ENCODE data around the gene MSH2. TPM values are rescaled to one million over a fixed set of nuclear protein-coding genes. Genes with fewer than 3 reads are reported as not detected.
"Not testable (repeated sequence)": the region's sequence is repeated elsewhere in the genome, so short reads cannot be mapped to it uniquely, and the experiment has no call there.

The MSH2 gene
- polyA plus RNA-seq, 6 donors from 2014 or later, result 22.9 to 33.5 (median 31.0) TPM

DNA sequence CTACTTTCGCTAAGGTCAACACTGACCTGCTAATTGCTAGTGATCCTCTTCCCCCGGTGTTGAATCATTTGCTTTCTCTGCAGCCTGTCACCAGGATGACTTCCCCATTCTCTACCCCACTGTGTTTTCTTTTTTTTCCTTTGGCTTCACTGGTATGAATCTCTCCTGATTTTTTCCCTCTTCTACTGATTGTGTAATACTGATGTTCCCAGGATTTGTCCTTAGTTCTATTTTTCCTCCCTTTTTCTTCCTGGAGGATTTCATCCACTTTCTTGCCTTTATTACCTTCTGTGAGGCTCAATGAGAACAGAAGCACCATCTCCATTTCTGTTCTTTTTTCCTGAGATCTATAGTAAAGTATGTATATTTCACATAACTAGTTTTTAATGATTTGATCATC is 14.1 kb upstream of the MSH2 start:
- peaks cover 0 to 14% (median 5%) of the 10 kb centered on the region in 3 donors for H3K27me3 Mint-ChIP-seq
- no peak for DNase-seq
- no peak for ATAC-seq (ENCODE audit: low read depth in 2 of 2)
- no peak overlapping the region for H3K4me3 Mint-ChIP-seq
- H3K27ac Mint-ChIP-seq, result no peak overlapping the region
- H3K36me3 Mint-ChIP-seq, result no peaks in the 10 kb centered on the region
- no peaks in the 10 kb centered on the region for H3K4me1 Mint-ChIP-seq
- H3K9me3 Mint-ChIP-seq, result no peaks in the 10 kb centered on the region

GRCh38 chr2:47389692-47390091 is 13.3 kb upstream of the MSH2 start:
- peak overlapping the region in 1 of 6 donors; percentile 45 for H3K27ac Mint-ChIP-seq
- no peaks in the 10 kb centered on the region for H3K9me3 Mint-ChIP-seq
- H3K4me1 Mint-ChIP-seq, result no peaks in the 10 kb centered on the region
- no peak for DNase-seq
- peaks cover 0 to 14% (median 5%) of the 10 kb centered on the region in 3 donors for H3K27me3 Mint-ChIP-seq
- no peaks in the 10 kb centered on the region for H3K36me3 Mint-ChIP-seq
- no peak for ATAC-seq (ENCODE audit: low read depth in 2 of 2)
- H3K4me3 Mint-ChIP-seq, result no peak overlapping the region

DNA sequence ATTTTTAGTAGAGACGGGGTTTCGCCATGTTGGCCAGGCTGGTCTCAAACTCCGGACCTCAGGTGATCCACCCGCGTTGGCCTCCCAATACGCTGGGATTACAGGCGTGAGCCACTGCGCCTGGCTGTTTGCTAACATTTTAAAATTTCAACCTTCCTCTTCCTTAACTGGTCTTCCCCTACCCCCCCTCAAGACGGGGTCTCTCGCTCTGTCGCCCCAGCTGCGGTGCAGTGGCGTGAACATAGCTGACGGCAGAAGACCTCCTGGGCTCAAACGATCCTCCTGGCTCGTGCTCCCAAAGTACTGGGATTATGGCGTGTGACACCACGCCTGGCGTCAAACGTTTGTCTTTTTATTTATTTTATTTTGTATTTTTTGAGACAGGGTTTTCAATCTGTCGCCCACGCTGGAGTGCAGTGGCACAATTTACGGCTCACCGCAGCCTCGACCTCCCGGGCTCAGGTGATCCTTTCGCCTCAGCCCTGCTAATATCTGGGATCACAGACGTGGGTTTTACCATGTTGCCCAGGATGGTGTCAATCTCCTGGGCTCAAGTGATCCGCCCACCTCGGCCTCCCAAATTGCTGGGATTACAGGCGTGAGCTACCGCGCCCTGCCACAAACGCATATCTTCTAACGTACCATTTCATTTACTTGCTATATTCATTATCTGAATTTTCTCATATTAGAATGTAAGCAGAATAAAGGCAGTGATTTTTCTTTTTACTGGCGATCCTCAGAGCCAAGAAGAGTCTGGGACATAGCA is 984 bp upstream of the MSH2 start:
- ATAC-seq (ENCODE audit: low read depth in 2 of 2), result no peak
- peak; percentile 20 for DNase-seq
- peaks cover 0 to 7% of the 10 kb centered on the region in 2 donors for H3K36me3 Mint-ChIP-seq
- H3K4me1 Mint-ChIP-seq, result peaks cover 18 to 36% (median 21%) of the 10 kb centered on the region in 3 donors
- peak overlapping the region in 4 of 6 donors; percentile 16 to 98 (median 87) for H3K27ac Mint-ChIP-seq
- H3K27me3 Mint-ChIP-seq, result no peaks in the 10 kb centered on the region
- peak overlapping the region; percentile 88 to 100 (median 98) for H3K4me3 Mint-ChIP-seq
- H3K9me3 Mint-ChIP-seq, result peaks cover 0 to 4% (median 0%) of the 10 kb centered on the region in 7 donors

- ATAC-seq (ENCODE audit: low read depth in 2 of 2), result no peak
- Mint-ChIP-seq H3K27me3 (no peaks in the 10 kb centered on the region), H3K9me3 (peaks cover 0 to 4% (median 0%) of the 10 kb centered on the region in 7 donors), H3K4me3 (peak overlapping the region; percentile 88 to 100 (median 98)), H3K27ac (peak overlapping the region; percentile 81 to 98 (median 94)), H3K36me3 (peaks cover 0 to 7% of the 10 kb centered on the region in 2 donors), H3K4me1 (peaks cover 22 to 41% (median 24%) of the 10 kb centered on the region in 3 donors)
- DNase-seq, result no peak
Observed at GRCh38 chr2:47402555-47402804, 476 bp upstream of the MSH2 start.

DNA sequence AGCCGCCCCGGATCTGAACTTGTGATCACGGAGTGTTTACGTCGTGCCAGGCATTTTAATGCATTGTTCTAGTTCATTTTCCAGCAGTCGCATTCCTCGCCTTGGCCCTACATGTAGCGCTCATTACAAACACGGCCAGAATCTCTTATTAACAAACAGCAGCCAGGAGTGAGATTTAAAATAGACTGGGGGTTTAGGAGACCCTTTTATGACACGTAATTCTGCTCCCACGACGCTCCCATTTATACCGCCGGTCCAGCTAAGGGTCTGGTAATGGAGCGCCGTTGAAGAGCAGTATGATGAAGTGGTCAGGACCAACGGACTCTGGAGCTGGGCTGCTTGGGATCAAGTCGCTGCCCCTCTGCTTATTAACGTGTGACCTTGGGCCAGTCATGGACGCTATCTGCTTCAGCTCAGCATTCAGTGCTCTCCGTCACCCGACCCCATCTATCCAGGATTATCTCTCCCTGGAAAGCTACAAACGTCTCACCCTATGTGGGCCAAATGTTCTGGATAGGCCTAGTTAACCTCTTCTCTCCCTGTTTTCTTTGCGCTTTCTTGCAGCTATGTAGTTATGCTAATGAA is 745 bp downstream of the MSH2 start:
- Mint-ChIP-seq H3K27me3 (no peaks in the 10 kb centered on the region), H3K36me3 (peaks cover 6 to 7% of the 10 kb centered on the region in 2 donors), H3K4me3 (peak overlapping the region; percentile 88 to 100 (median 98)), H3K9me3 (peaks cover 0 to 4% (median 0%) of the 10 kb centered on the region in 7 donors), H3K4me1 (peaks cover 28 to 41% (median 29%) of the 10 kb centered on the region in 3 donors), H3K27ac (peak overlapping the region; percentile 45 to 98 (median 82))
- ATAC-seq (ENCODE audit: low read depth in 2 of 2) (no peak), DNase-seq (no peak)

GRCh38 chr2:47404356-47404755 is 1.4 kb downstream of the MSH2 start:
- peak overlapping the region; percentile 88 to 100 (median 98) for H3K4me3 Mint-ChIP-seq
- no peak for ATAC-seq (ENCODE audit: low read depth in 2 of 2)
- peaks cover 28 to 41% (median 29%) of the 10 kb centered on the region in 3 donors for H3K4me1 Mint-ChIP-seq
- H3K9me3 Mint-ChIP-seq, result peaks cover 0 to 4% (median 0%) of the 10 kb centered on the region in 7 donors
- no peaks in the 10 kb centered on the region for H3K27me3 Mint-ChIP-seq
- peak overlapping the region in 1 of 6 donors; percentile 84 for H3K27ac Mint-ChIP-seq
- peaks cover 6 to 7% of the 10 kb centered on the region in 2 donors for H3K36me3 Mint-ChIP-seq
- no peak for DNase-seq

DNA sequence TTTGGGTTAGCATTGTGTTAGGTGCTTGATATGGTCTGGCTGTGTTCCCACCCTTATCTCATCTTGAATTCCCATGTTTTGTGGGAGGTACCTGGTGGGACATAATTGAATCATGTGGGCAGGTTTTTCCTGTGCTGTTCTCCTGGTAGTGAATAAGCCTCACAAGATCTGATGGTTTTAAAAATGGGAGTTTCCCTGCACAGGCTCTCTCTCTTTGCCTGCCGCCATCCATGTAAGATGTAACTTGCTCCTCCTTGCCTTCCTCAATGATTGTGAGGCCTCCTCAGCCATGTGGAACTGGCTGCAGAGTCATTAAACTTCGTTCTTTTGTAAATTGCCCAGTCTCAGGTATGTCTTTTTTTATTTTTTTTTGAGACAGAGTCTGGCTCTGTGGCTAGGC is 2.8 kb downstream of the MSH2 start:
- no peak for ATAC-seq (ENCODE audit: low read depth in 2 of 2)
- Mint-ChIP-seq H3K27ac (peak overlapping the region in 1 of 6 donors; percentile 82), H3K9me3 (peaks cover 0 to 4% (median 0%) of the 10 kb centered on the region in 7 donors), H3K36me3 (peaks cover 6 to 7% of the 10 kb centered on the region in 2 donors), H3K4me1 (peaks cover 28 to 41% (median 29%) of the 10 kb centered on the region in 3 donors), H3K4me3 (peak overlapping the region in 3 of 8 donors; percentile 49 to 76 (median 67)), H3K27me3 (no peaks in the 10 kb centered on the region)
- no peak for DNase-seq

GRCh38 chr2:47406649-47407330 is 3.8 kb downstream of the MSH2 start:
- ATAC-seq (ENCODE audit: low read depth in 2 of 2); DNase-seq; H3K27me3 Mint-ChIP-seq; H3K36me3 Mint-ChIP-seq; H3K9me3 Mint-ChIP-seq; H3K27ac Mint-ChIP-seq: not testable (repeated sequence)
- Mint-ChIP-seq H3K4me3 (peak overlapping the region in 1 of 8 donors; percentile 20), H3K4me1 (peaks cover 28 to 41% (median 29%) of the 10 kb centered on the region in 3 donors)

DNA sequence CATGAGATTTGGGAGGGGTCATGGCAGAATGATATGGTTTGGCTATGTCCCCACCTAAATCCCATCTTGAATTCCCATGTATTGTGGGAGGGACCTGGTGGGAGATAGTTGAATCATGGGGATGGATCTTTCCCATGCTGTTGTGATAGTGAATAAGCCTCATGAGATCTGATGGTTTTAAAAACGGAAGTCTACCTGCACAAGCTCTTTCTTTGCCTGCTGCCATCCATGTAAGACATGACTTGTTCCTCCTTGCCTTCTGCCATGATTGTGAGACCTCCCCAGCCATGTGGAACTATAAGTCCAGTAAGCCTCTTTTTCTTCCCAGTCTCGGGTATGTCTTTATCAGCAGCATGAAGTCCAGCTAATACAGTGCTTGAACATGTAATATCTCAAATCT is 5.0 kb downstream of the MSH2 start:
- Mint-ChIP-seq H3K4me1 (peaks cover 21 to 33% (median 22%) of the 10 kb centered on the region in 3 donors), H3K27ac (peak overlapping the region in 3 of 6 donors; percentile 12 to 30 (median 17))
- not testable (repeated sequence) for DNase-seq; H3K27me3 Mint-ChIP-seq; H3K9me3 Mint-ChIP-seq; ATAC-seq (ENCODE audit: low read depth in 2 of 2); H3K4me3 Mint-ChIP-seq; H3K36me3 Mint-ChIP-seq

DNA sequence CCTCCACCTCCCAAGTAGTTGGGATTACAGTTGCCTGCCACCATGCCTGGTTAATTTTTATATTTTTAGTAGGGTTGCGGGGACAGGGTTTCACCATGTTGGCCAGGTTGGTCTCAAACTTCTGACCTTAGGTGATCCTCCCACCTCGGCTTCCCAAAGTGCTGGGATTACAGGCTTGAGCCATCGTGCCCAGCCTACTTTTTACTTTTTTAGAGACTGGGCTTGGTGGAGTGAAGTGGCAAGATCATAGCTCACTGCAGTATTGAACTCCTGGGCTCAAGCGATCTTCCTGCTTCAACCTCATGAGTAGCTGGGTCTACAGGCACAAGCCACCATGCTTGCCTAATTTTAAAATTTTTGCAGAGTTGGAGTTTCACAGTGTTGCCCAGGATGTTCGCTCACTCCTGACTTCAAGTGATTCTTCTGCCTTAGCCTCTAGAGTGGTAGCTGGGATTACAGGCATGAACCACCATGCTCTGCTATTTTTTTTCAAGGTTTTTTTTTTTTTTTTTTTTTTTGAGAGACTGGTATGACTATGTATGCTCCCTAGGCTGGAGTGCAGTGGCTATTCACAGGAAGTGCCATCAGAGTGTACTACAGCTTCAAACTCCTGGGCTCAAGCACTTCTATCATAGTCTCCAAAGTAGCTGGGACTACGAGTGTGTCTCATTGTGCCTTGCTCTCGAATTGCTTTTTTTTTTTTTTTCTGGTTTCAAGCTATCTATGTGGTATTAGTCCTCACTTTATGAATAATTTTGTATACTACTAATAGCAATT is 11.9 kb downstream of the MSH2 start:
- peaks cover 5 to 7% of the 10 kb centered on the region in 2 donors for H3K36me3 Mint-ChIP-seq

DNA sequence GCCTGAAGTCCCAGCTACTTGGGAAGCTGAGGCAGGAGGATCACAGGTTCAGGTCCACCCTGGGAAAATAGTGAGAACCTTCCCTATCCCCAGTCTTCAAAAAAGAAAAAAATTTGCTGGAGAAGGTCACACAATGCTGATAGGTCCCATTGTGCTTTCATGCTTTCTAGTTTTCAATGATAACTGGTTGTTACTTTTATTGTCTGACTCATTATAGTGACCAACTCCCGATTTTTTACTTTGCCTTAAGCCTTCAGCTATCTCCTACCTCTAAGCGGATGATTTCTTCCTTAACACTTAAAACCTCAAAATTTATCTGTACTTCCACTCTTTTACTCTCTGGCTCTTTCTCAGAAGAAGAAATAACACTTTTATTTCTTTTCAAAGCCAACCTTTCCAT is 17.3 kb downstream of the MSH2 start:
- Mint-ChIP-seq H3K4me1 (peaks cover 0 to 3% (median 0%) of the 10 kb centered on the region in 3 donors), H3K27ac (peak overlapping the region in 2 of 6 donors; percentile 66 to 88), H3K9me3 (no peaks in the 10 kb centered on the region), H3K27me3 (no peaks in the 10 kb centered on the region), H3K36me3 (peaks cover 5 to 7% of the 10 kb centered on the region in 2 donors), H3K4me3 (no peak overlapping the region)
- no peak for ATAC-seq (ENCODE audit: low read depth in 2 of 2)
- DNase-seq, result no peak

More for the DNA sequence above, 11.9 kb downstream of the MSH2 start:
- peak overlapping the region in 2 of 6 donors; percentile 16 to 65 for H3K27ac Mint-ChIP-seq
- H3K4me3 Mint-ChIP-seq, result no peak overlapping the region
- H3K9me3 Mint-ChIP-seq, result no peaks in the 10 kb centered on the region
- H3K27me3 Mint-ChIP-seq, result no peaks in the 10 kb centered on the region
- no peak for ATAC-seq (ENCODE audit: low read depth in 2 of 2)
- H3K4me1 Mint-ChIP-seq, result peaks cover 0 to 3% (median 0%) of the 10 kb centered on the region in 3 donors
- no peak for DNase-seq

DNA sequence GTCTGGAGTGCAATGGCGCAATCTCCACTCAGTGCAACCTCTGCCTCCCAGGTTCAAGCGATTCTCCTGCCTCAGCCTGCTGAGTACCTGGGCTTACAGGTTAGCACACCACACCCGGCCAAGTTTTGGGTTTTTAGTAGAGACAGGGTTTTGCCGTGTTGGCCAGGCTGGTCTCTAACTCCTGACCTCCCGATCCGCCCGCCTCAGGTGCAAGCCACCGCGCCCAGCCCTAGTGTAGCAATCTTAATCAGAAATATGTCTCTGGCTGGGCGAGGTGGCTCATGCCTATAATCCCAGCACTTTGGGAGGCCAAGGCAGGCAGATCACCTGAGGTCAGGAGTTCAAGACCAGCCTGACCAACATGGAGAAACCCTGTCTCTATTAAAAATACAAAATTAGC is 17.7 kb downstream of the MSH2 start:
- H3K36me3 Mint-ChIP-seq; H3K9me3 Mint-ChIP-seq; DNase-seq; H3K27me3 Mint-ChIP-seq; H3K4me3 Mint-ChIP-seq; H3K27ac Mint-ChIP-seq; H3K4me1 Mint-ChIP-seq; ATAC-seq (ENCODE audit: low read depth in 2 of 2): not testable (repeated sequence)

- Mint-ChIP-seq H3K27me3 (no peaks in the 10 kb centered on the region), H3K4me3 (no peak overlapping the region), H3K9me3 (no peaks in the 10 kb centered on the region), H3K4me1 (peaks cover 0 to 3% (median 0%) of the 10 kb centered on the region in 3 donors), H3K36me3 (peaks cover 2 to 8% of the 10 kb centered on the region in 2 donors), H3K27ac (peak overlapping the region in 1 of 6 donors; percentile 62)
- DNase-seq, result no peak
- no peak for ATAC-seq (ENCODE audit: low read depth in 2 of 2)
Observed at GRCh38 chr2:47422016-47422415, 19.1 kb downstream of the MSH2 start.
